Measurements from ENCODE around the gene CLCN7. TPM values are rescaled to one million over a fixed set of nuclear protein-coding genes. Genes with fewer than 3 reads are reported as not detected.

Gene CLCN7
- total RNA-seq, 1 donor from 2014 or later: 76.2 TPM

DNA sequence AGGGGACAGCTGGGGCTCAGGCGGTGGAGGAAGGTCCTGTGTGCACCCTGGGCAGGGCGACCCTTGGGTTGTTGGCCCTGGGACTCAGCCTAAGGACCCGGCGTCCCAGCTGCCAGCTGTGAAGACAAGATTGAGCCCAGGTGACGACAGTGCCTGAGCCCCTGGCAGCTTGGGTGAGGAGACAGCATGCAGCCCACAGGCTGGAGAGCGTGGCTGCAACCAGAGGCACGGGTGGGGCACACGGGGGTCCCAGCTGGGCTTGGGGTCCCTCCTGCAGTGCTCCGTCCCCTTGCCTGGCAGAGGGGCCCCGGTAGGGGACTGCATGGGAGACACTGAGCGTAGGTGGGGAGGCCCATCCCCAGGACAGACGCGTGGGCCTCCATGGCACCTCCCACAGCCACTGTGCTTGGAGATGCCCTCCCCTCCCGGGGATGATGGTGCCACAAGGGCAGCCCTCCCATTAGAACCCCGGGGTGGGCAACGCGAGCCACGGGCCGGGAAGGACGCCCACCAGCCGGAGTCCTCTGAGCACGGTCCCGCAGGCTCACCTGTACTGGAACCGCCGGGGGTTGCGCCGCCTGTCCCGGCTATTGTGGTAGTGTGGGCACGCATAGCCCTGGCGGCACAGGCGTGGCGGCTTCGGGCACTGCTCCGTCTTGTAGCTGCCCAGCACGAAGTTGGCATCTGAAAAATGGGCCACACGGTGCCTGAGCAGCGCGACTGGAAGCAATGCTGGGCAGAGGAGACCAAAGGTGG is 75.8 kb downstream of the CLCN7 start:
- no peak for DNase-seq (ENCODE audit: low read depth)
- TF ChIP-seq, protein P1, sequence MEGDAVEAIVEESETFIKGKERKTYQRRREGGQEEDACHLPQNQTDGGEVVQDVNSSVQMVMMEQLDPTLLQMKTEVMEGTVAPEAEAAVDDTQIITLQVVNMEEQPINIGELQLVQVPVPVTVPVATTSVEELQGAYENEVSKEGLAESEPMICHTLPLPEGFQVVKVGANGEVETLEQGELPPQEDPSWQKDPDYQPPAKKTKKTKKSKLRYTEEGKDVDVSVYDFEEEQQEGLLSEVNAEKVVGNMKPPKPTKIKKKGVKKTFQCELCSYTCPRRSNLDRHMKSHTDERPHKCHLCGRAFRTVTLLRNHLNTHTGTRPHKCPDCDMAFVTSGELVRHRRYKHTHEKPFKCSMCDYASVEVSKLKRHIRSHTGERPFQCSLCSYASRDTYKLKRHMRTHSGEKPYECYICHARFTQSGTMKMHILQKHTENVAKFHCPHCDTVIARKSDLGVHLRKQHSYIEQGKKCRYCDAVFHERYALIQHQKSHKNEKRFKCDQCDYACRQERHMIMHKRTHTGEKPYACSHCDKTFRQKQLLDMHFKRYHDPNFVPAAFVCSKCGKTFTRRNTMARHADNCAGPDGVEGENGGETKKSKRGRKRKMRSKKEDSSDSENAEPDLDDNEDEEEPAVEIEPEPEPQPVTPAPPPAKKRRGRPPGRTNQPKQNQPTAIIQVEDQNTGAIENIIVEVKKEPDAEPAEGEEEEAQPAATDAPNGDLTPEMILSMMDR (conservative IDR thresholded peaks at IDR 0.05; ENCODE audit: low read depth, low read length): no peak
- no peak overlapping the region for H3K4me3 ChIP-seq (ENCODE audit: low read depth, low read length)

DNA sequence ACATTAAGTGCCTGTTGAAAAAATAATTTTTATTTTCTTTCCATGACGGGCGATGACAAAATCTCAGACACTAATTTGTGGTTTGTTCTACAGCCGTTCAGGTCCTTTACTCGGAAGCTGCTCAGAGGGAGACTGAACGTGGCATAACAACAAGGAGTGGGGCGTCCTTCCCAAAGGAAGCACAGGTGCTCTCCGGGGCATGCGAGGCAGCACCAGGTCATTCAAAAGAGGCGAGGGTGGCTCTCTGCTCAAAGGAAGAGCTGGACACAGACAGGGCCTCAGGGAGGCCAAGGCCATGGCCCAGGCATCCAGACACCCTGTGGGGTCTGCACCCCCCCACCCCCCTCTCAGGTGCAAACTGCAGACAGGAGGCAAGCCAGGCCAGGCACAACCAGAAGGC is 76.5 kb downstream of the CLCN7 start:
- H3K4me3 ChIP-seq (ENCODE audit: low read depth, low read length): no peak overlapping the region
- no peak for DNase-seq (ENCODE audit: low read depth)
- TF ChIP-seq, protein P1 (conservative IDR thresholded peaks at IDR 0.05; ENCODE audit: low read depth, low read length): no peak

- H3K4me3 ChIP-seq (ENCODE audit: low read depth, low read length): no peak overlapping the region
- no peak for DNase-seq (ENCODE audit: low read depth)
- TF ChIP-seq, protein P1 (conservative IDR thresholded peaks at IDR 0.05; ENCODE audit: low read depth, low read length): no peak
Measured at GRCh38 chr16:1397779-1398178, 77.0 kb downstream of the CLCN7 start.

GRCh38 chr16:1395444-1396031 is 79.3 kb downstream of the CLCN7 start:
- no peak overlapping the region for H3K4me3 ChIP-seq (ENCODE audit: low read depth, low read length)
- TF ChIP-seq, protein P1 (conservative IDR thresholded peaks at IDR 0.05; ENCODE audit: low read depth, low read length): no peak
- DNase-seq (ENCODE audit: low read depth): no peak

Other genes starting within 250 kb of the CLCN7 start
- gene TPSG1, start 249.8 kb downstream of the CLCN7 start, total RNA-seq: not detected in 2 replicates
- not detected in 2 replicates for gene TPSB2, start 244.8 kb downstream of the CLCN7 start, total RNA-seq
- gene TPSAB1, start 234.3 kb downstream of the CLCN7 start, total RNA-seq: not detected in 2 replicates
- not detected in 2 replicates for gene TPSD1, start 219.0 kb downstream of the CLCN7 start, total RNA-seq
- 97.0 and 112 TPM in 2 replicates for gene UBE2I, start 165.4 kb downstream of the CLCN7 start, total RNA-seq
- gene BAIAP3, start 141.4 kb downstream of the CLCN7 start, total RNA-seq: 1.5 and 3.9 TPM in 2 replicates
- gene TSR3, start 123.2 kb downstream of the CLCN7 start, total RNA-seq: 123 and 157 TPM in 2 replicates
- 38.3 and 63.9 TPM in 2 replicates for gene GNPTG, start 123.1 kb downstream of the CLCN7 start, total RNA-seq
- gene UNKL, start 60.3 kb downstream of the CLCN7 start, total RNA-seq: 11.3 and 20.1 TPM in 2 replicates
- gene UQCC4, start 54.3 kb downstream of the CLCN7 start, total RNA-seq: 17.4 and 23.2 TPM in 2 replicates
- not detected in 2 replicates for gene PERCC1, start 44.0 kb downstream of the CLCN7 start, total RNA-seq
- not detected in 2 replicates for gene CCDC154, start 30.5 kb downstream of the CLCN7 start, total RNA-seq
- not detected in 2 replicates for gene PTX4, start 13.9 kb upstream of the CLCN7 start, total RNA-seq
- 33.5 and 45.9 TPM in 2 replicates for gene TELO2, start 18.3 kb upstream of the CLCN7 start, total RNA-seq
- gene TMEM204, start 58.6 kb upstream of the CLCN7 start, total RNA-seq: 1.4 TPM in 1 of 2 replicates, not detected in the other
- gene IFT140, start 137.0 kb upstream of the CLCN7 start, total RNA-seq: 4.6 and 12.5 TPM in 2 replicates
- gene CRAMP1, start 137.3 kb upstream of the CLCN7 start, total RNA-seq: 6.9 and 8.0 TPM in 2 replicates
- gene JPT2, start 203.3 kb upstream of the CLCN7 start, total RNA-seq: 119 and 226 TPM in 2 replicates
- 22.0 and 37.5 TPM in 2 replicates for gene MAPK8IP3, start 231.2 kb upstream of the CLCN7 start, total RNA-seq

Measured in epithelial cell of proximal tubule (primary cell).